ENCODE results near the gene ADAMTS6.

The ADAMTS6 gene

GRCh38 chr5:65462139-65462705, 19.5 kb downstream of the ADAMTS6 start:
- Mint-ChIP-seq H3K4me3 (no peak overlapping the region), H3K27ac (no peak overlapping the region), H3K9me3 (no peaks in the 10 kb centered on the region), H3K4me1 (no peaks in the 10 kb centered on the region), H3K36me3 (ENCODE audit: low read depth) (peaks cover 17% of the 10 kb centered on the region), H3K27me3 (ENCODE audit: low read depth, poor library complexity) (no peaks in the 10 kb centered on the region)
- no peak for DNase-seq
- TF ChIP-seq CTCF (IDR thresholded peaks at IDR 0.05), result no peak

- H3K36me3 Mint-ChIP-seq (ENCODE audit: low read depth), result peaks cover 22% of the 10 kb centered on the region
- DNase-seq, result no peak
- H3K27me3 Mint-ChIP-seq (ENCODE audit: low read depth, poor library complexity), result no peaks in the 10 kb centered on the region
- TF ChIP-seq CTCF (IDR thresholded peaks at IDR 0.05), result no peak
- H3K27ac Mint-ChIP-seq, result no peak overlapping the region
- H3K4me3 Mint-ChIP-seq, result no peak overlapping the region
- no peaks in the 10 kb centered on the region for H3K4me1 Mint-ChIP-seq
- H3K9me3 Mint-ChIP-seq, result no peaks in the 10 kb centered on the region
Observed at GRCh38 chr5:65461490-65461889, 20.2 kb downstream of the ADAMTS6 start.

GRCh38 chr5:65459995-65460394, 21.7 kb downstream of the ADAMTS6 start:
- no peaks in the 10 kb centered on the region for H3K4me1 Mint-ChIP-seq
- no peaks in the 10 kb centered on the region for H3K9me3 Mint-ChIP-seq
- H3K27ac Mint-ChIP-seq, result no peak overlapping the region
- H3K27me3 Mint-ChIP-seq (ENCODE audit: low read depth, poor library complexity), result no peaks in the 10 kb centered on the region
- H3K4me3 Mint-ChIP-seq, result no peak overlapping the region
- no peak for DNase-seq
- H3K36me3 Mint-ChIP-seq (ENCODE audit: low read depth), result peaks cover 25% of the 10 kb centered on the region
- TF ChIP-seq CTCF (IDR thresholded peaks at IDR 0.05), result no peak

GRCh38 chr5:65455064-65455463, 26.7 kb downstream of the ADAMTS6 start:
- H3K27ac Mint-ChIP-seq, result no peak overlapping the region
- H3K36me3 Mint-ChIP-seq (ENCODE audit: low read depth), result peaks cover 39% of the 10 kb centered on the region
- DNase-seq, result no peak
- no peaks in the 10 kb centered on the region for H3K27me3 Mint-ChIP-seq (ENCODE audit: low read depth, poor library complexity)
- no peaks in the 10 kb centered on the region for H3K4me1 Mint-ChIP-seq
- no peaks in the 10 kb centered on the region for H3K9me3 Mint-ChIP-seq
- no peak overlapping the region for H3K4me3 Mint-ChIP-seq
- no peak for TF ChIP-seq CTCF (IDR thresholded peaks at IDR 0.05)

- H3K4me1 Mint-ChIP-seq, result no peaks in the 10 kb centered on the region
- no peak for TF ChIP-seq CTCF (IDR thresholded peaks at IDR 0.05)
- DNase-seq, result no peak
- no peak overlapping the region for H3K27ac Mint-ChIP-seq
- H3K27me3 Mint-ChIP-seq (ENCODE audit: low read depth, poor library complexity), result no peaks in the 10 kb centered on the region
- H3K9me3 Mint-ChIP-seq, result no peaks in the 10 kb centered on the region
- no peak overlapping the region for H3K4me3 Mint-ChIP-seq
- H3K36me3 Mint-ChIP-seq (ENCODE audit: low read depth), result peaks cover 23% of the 10 kb centered on the region
Observed at GRCh38 chr5:65451436-65451835, 30.3 kb downstream of the ADAMTS6 start.

GRCh38 chr5:65446682-65447081, 35.0 kb downstream of the ADAMTS6 start:
- H3K4me1 Mint-ChIP-seq, result no peaks in the 10 kb centered on the region
- TF ChIP-seq CTCF (IDR thresholded peaks at IDR 0.05), result no peak

More at GRCh38 chr5:65446682-65447081, 35.0 kb downstream of the ADAMTS6 start:
- Mint-ChIP-seq H3K27ac (no peak overlapping the region), H3K9me3 (no peaks in the 10 kb centered on the region), H3K4me3 (no peak overlapping the region), H3K27me3 (ENCODE audit: low read depth, poor library complexity) (no peaks in the 10 kb centered on the region), H3K36me3 (ENCODE audit: low read depth) (peaks cover 16% of the 10 kb centered on the region)
- no peak for DNase-seq

All from nephron progenitor cell (in vitro differentiated cells).